ENCODE measurements around the gene GRIK1. TPM values are rescaled to one million over a fixed set of nuclear protein-coding genes. Genes with fewer than 3 reads are reported as not detected.

The GRIK1 gene
- total RNA-seq, 1 experiment from 2014 or later: 0.09 TPM

DNA sequence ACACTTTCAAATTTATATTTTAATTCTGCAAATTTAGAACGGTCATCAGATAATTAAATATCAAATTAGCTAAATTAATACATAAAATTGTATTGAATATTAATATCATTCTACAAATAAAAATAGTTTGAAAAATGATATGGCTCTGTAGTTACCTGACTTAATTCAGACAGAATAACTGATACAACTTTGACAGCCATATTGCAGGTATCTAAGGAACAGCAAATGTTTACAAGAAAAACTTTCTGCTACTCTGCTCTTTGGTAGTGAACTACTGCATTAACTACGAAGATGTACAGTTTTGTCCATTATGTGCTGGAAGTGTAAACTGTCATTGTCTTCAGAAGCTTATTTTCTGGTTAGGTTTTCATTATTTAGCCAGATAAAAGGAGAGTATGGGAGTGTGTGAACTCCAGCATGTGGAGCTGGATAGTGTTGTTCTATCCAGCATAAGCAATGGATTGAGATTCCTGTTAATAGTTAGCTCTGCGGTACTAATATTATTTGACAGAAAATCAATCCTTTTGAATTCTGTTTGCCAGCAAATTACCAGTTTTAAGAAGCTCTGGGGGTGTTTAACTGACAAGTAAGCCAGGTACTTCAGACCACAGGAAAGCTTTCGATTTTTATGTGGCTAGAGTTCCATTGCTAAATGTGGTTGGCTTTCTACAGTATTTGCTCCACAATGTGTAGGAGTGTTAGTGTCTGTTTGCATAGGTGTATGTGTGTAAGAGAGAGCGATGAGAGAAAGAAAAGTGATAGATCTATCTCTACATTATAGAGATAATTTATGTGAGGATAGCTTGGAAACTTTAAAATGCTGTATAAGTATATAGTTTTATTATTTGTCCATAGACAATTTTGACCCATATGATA, 247.9 kb downstream of the GRIK1 start:
- ATAC-seq (no peak), DNase-seq (ENCODE audit: low spot score) (no peak)
- POLR2A ChIA-PET: interaction anchor here (0.8 to 1.1 kb wide), 2 partner anchors 11 to 192 kb away, joined by 3 read pairs; no protein-coding TSS in a partner anchor
- H3K27ac Mint-ChIP-seq: no peak overlapping the region
- no peaks in the 10 kb centered on the region for H3K9me3 Mint-ChIP-seq
- no peak for TF ChIP-seq HMGXB4 (CRISPR knock-in tag; IDR thresholded peaks at IDR 0.05)
- no peak for TF ChIP-seq ELF4 (CRISPR knock-in tag; IDR thresholded peaks at IDR 0.05; ENCODE audit: low read depth)
- TF ChIP-seq SOX15 (CRISPR knock-in tag; IDR thresholded peaks at IDR 0.05): no peak
- TF ChIP-seq OVOL2 (CRISPR knock-in tag; IDR thresholded peaks at IDR 0.05; ENCODE audit: borderline replicate concordance): no peak
- H3K36me3 Mint-ChIP-seq: no peaks in the 10 kb centered on the region
- CTCF ChIA-PET: interaction anchor here (0.6 kb wide), 1 partner anchor 262 kb away, joined by 3 read pairs; no protein-coding TSS in a partner anchor
- no peak overlapping the region for H3K4me3 Mint-ChIP-seq
- no peaks in the 10 kb centered on the region for H3K4me1 Mint-ChIP-seq
- H3K27me3 Mint-ChIP-seq (ENCODE audit: low read depth): no peaks in the 10 kb centered on the region

DNA sequence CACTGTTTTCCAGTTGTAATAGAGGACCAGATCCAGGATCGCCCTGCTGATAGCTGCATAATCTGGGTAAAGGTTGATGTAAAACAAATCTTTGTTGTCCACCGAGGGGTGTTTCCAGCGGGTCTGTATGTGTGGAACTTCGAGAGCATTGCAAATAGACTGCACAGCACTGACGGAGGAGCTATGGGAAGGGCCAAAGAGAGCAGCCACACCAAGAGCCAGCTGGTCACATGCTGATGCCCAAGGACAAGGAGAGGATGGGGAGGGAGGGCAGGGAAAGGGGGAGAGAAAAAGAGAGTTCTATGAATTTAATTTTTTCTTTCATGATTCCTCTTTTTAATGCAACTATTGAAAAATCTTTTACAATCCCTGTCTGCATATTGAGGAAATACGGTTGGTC, 250.0 kb downstream of the GRIK1 start:
- Mint-ChIP-seq H3K4me1 (no peaks in the 10 kb centered on the region), H3K27ac (no peak overlapping the region), H3K27me3 (ENCODE audit: low read depth) (no peaks in the 10 kb centered on the region), H3K36me3 (no peaks in the 10 kb centered on the region), H3K4me3 (no peak overlapping the region), H3K9me3 (no peaks in the 10 kb centered on the region)
- CTCF ChIA-PET: no interaction called here
- DNase-seq (ENCODE audit: low spot score) (no peak), ATAC-seq (no peak)
- POLR2A ChIA-PET: no interaction called here
- TF ChIP-seq ATF1 (CRISPR knock-in tag; IDR thresholded peaks at IDR 0.05) (no peak), RORB (CRISPR knock-in tag; IDR thresholded peaks at IDR 0.05) (no peak), KAT7 (CRISPR knock-in tag; IDR thresholded peaks at IDR 0.05; ENCODE audit: borderline replicate concordance) (no peak), ZNF425 (CRISPR knock-in tag; conservative IDR thresholded peaks at IDR 0.05) (no peak), PRRX2 (CRISPR knock-in tag; IDR thresholded peaks at IDR 0.05) (no peak), TP53 (CRISPR knock-in tag; IDR thresholded peaks at IDR 0.05) (no peak), SOX15 (CRISPR knock-in tag; IDR thresholded peaks at IDR 0.05) (no peak), NR3C1 (CRISPR knock-in tag; conservative IDR thresholded peaks at IDR 0.05; ENCODE audit: low read depth) (no peak), NFE2L1 (CRISPR knock-in tag; IDR thresholded peaks at IDR 0.05) (no peak), ZNF138 (CRISPR knock-in tag; conservative IDR thresholded peaks at IDR 0.05) (no peak), CREB1 (CRISPR knock-in tag; IDR thresholded peaks at IDR 0.05) (no peak)
- TF ChIP-seq, protein P1, sequence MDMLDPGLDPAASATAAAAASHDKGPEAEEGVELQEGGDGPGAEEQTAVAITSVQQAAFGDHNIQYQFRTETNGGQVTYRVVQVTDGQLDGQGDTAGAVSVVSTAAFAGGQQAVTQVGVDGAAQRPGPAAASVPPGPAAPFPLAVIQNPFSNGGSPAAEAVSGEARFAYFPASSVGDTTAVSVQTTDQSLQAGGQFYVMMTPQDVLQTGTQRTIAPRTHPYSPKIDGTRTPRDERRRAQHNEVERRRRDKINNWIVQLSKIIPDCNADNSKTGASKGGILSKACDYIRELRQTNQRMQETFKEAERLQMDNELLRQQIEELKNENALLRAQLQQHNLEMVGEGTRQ (CRISPR knock-in tag; IDR thresholded peaks at IDR 0.05): no peak

- Mint-ChIP-seq H3K4me3 (no peak overlapping the region), H3K27ac (no peak overlapping the region), H3K27me3 (ENCODE audit: low read depth) (no peaks in the 10 kb centered on the region), H3K4me1 (no peaks in the 10 kb centered on the region), H3K9me3 (peaks cover 12% of the 10 kb centered on the region), H3K36me3 (no peaks in the 10 kb centered on the region)
- TF ChIP-seq CBFB (CRISPR knock-in tag; IDR thresholded peaks at IDR 0.05; ENCODE audit: low read depth) (no peak), GRHL2 (CRISPR knock-in tag; IDR thresholded peaks at IDR 0.05; ENCODE audit: insufficient replicate concordance, severe bottlenecking) (no peak), ZBTB43 (CRISPR knock-in tag; IDR thresholded peaks at IDR 0.05) (no peak), GTF2I (CRISPR knock-in tag; conservative IDR thresholded peaks at IDR 0.05) (no peak), NR2C2 (CRISPR knock-in tag; IDR thresholded peaks at IDR 0.05) (no peak)
- ChIA-PET POLR2A (no interaction called here), CTCF (no interaction called here)
- DNase-seq (ENCODE audit: low spot score) (no peak), ATAC-seq (no peak)
These were observed 255.7 kb downstream of the GRIK1 start for GRCh38 chr21:29684106-29684505.
